Suprapubic skin (tissue), 4 donors: ENCODE data around the gene PTPRN2.

ENCODE experiments used
- EP300 ChIP-seq: sonication (generic); formaldehyde crosslinking; IDR thresholded peaks from one replicate; pipeline ENCODE4 v1.6.1; 2017; ENCODE audit warnings: antibody characterized with exemption
- POLR2A ChIP-seq, 2 donors: fragments of 450-650 bp; IDR thresholded peaks; one replicate each; pipeline ENCODE4 v1.6.1; 2017; ENCODE audit warnings: antibody characterized with exemption in 2 of 2, mild to moderate bottlenecking in 2 of 2, moderate library complexity in 2 of 2
- POLR2AphosphoS5 ChIP-seq, 3 donors: sonication (generic); formaldehyde crosslinking; IDR thresholded peaks; one replicate each; pipeline ENCODE4 v1.6.1; 2017; ENCODE audit warnings: antibody characterized with exemption in 3 of 3
- TF ChIP-seq, protein P1 (sequence below), 2 donors: fragments of 200-600 bp in 1 of 2; fragments of 450-650 bp in 1 of 2; sonication (generic) in 1 of 2; IDR thresholded peaks; one replicate each; pipeline ENCODE4 v1.5.1; 2016 to 2019; ENCODE audit warnings: antibody characterized with exemption in 2 of 2, mild to moderate bottlenecking in 1 of 2, moderate library complexity in 1 of 2

- TF ChIP-seq, protein P1, sequence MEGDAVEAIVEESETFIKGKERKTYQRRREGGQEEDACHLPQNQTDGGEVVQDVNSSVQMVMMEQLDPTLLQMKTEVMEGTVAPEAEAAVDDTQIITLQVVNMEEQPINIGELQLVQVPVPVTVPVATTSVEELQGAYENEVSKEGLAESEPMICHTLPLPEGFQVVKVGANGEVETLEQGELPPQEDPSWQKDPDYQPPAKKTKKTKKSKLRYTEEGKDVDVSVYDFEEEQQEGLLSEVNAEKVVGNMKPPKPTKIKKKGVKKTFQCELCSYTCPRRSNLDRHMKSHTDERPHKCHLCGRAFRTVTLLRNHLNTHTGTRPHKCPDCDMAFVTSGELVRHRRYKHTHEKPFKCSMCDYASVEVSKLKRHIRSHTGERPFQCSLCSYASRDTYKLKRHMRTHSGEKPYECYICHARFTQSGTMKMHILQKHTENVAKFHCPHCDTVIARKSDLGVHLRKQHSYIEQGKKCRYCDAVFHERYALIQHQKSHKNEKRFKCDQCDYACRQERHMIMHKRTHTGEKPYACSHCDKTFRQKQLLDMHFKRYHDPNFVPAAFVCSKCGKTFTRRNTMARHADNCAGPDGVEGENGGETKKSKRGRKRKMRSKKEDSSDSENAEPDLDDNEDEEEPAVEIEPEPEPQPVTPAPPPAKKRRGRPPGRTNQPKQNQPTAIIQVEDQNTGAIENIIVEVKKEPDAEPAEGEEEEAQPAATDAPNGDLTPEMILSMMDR (IDR thresholded peaks at IDR 0.05): no peak
- TF ChIP-seq POLR2AphosphoS5 (IDR thresholded peaks at IDR 0.05): no peak
- TF ChIP-seq POLR2A (IDR thresholded peaks at IDR 0.05): no peak
- no peak for TF ChIP-seq EP300
Measured at GRCh38 chr7:157994319-157994718, 593.3 kb downstream of the PTPRN2 start.
